K562 (cell line): ENCODE measurements around the gene LSR.

Source experiments
- KLF13 ChIP-seq: fragments of 450-650 bp; IDR thresholded peaks from 2 replicates; pipeline ENCODE4 v1.6.1; 2016; ENCODE audit warnings: missing genetic modification characterization, low read depth, mild to moderate bottlenecking, missing compliant biosample characterization, moderate library complexity, borderline replicate concordance
- NR2C2 ChIP-seq, 2 experiments: fragments of 200-800 bp in 1 of 2; sonication (Bioruptor generic) in 1 of 2; sonication (generic) in 1 of 2; formaldehyde crosslinking in 1 of 2; IDR thresholded peaks; 2 replicates each; pipeline versions ENCODE4 v1.6.1 to v1.8.0; 2016 to 2022; ENCODE audit warnings: mild to moderate bottlenecking in 1 of 2, missing compliant biosample characterization in 1 of 2, missing genetic modification characterization in 1 of 2, missing genetic modification reagents in 1 of 2
- REST ChIP-seq, 2 experiments: fragments of 450-650 bp; formaldehyde crosslinking in 1 of 2; IDR thresholded peaks; 2 replicates each; pipeline versions ENCODE4 v1.4.0 to v1.6.1; 2014 to 2020; ENCODE audit warnings: mild to moderate bottlenecking in 2 of 2, borderline replicate concordance in 1 of 2, low read depth in 1 of 2
- ZNF174 ChIP-seq: fragments of 250-450 bp; sonication (Bioruptor Pico); IDR thresholded peaks from 2 replicates; pipeline ENCODE4 v1.4.0; 2020; ENCODE audit warnings: mild to moderate bottlenecking
- ZNF407 ChIP-seq: fragments of 450-650 bp; IDR thresholded peaks from 2 replicates; pipeline ENCODE4 v1.6.1; 2016; ENCODE audit warnings: low read depth

DNA sequence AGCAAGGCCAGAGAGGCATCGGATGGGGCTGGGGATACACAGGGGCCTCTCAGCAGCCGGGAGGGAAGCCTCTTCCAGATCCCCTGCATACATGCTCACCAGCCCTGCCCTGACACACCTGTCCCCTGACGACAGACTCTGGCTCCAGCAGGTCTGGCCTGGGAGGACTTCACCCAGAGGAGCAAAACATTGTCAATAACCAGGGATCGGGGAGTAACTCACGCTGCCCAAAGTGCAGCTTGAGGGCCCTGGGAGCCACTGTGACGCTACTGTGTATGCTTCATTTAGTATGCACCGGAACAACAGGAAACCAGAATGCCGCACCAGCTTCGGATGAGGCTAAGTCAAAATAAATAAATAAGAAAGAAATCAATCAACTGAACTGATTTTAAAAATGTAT, 67.8 kb downstream of the LSR start:
- TF ChIP-seq ZNF407 = no peak
- no peak for TF ChIP-seq KLF13 (tag)
- TF ChIP-seq NR2C2 (CRISPR knock-in tag; IDR thresholded peaks at IDR 0.05) = no peak
- TF ChIP-seq NR2C2 (tag; IDR thresholded peaks at IDR 0.05) = no peak
- TF ChIP-seq REST (IDR thresholded peaks at IDR 0.05; ENCODE audit: borderline replicate concordance) = no peak
- no peak for TF ChIP-seq REST (CRISPR knock-in tag; IDR thresholded peaks at IDR 0.05; ENCODE audit: low read depth)
- no peak for TF ChIP-seq ZNF174 (CRISPR knock-in tag)
